NCI-H1048 (cell line): ENCODE data around the gene SYNGR4.
"Not testable (repeated sequence)": the region's sequence is repeated elsewhere in the genome, so short reads cannot be mapped to it uniquely, and the experiment has no call there.

Experiments
- DNase-seq: peaks from one replicate; lab custom pipeline; 2025; lab: John Stamatoyannopoulos, UW

SYNGR4 gene

DNA sequence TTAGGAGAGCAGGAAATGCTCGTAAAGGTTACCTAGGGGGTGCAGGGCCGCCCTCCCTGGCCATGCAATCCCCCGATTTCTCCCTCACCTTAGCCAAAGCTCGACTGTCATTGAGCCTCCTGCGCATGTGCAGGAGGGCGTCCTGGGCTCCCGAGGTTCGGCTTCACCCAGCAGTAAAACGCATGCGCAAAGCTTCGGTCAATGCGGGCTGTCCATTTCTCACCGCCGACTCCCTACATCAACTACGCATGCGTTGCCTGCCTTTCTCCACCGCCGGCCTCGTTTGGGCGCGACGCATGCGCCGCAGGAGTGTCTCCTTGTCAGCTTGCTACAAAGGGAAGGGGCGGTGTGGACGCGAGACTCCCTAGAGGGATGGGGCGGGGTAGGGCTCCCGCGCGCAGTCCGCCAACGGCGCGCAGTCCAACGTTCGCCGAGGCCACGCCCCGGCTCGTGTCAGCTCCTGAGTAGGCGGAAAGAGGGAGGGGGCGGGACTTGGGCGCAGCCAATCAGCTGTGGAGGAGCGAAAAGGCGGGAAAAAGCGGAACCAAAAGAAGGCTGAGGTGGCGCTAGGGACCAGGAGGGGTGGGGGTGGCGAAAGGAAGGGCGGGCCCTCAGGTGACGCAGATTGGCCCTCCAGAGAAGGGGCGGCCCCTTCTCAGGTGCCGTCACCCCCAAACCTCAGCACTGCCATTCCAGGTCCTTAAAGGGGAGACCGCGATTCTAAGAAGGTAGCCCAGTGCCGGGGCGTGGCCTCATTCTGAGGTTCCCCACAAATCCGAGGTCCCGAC lies at the start of gene SYNGR4, which contains the start of gene TMEM143:
Gene SYNGR4, plus strand, starts transcription at position 558 of the 788 bp plus-strand sequence. CDS start 1,476 bp downstream, outside the sequence.
Gene TMEM143, minus strand, starts transcription at position 131 of the 788 bp plus-strand sequence. Its CDS starts 20 bp downstream, at position 111.
- DNase-seq, result peak; percentile 99

GRCh38 chr19:48315712-48316111 lies 48.5 kb upstream of the SYNGR4 start:
- DNase-seq, result no peak

GRCh38 chr19:48317708-48317960 lies 46.5 kb upstream of the SYNGR4 start:
- not testable (repeated sequence) for DNase-seq

GRCh38 chr19:48318286-48318987 lies 45.7 kb upstream of the SYNGR4 start:
- no peak for DNase-seq

- peak; percentile 17 for DNase-seq
Measured at GRCh38 chr19:48319647-48320541, 44.3 kb upstream of the SYNGR4 start.

DNA sequence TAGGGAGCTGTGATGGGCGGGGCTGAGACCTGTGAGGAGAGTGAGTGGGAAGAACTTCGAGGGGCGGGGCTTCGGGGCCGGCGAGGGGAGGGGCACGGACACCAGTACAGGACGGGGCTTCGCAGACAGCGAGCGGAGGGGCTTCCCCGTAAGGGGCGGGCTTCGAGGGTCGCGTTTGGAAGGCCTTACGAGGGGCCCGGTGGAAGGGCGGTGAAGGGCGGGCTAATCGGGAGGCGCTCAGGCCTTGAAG lies 42.9 kb upstream of the SYNGR4 start:
- DNase-seq, result peak; percentile 95

DNA sequence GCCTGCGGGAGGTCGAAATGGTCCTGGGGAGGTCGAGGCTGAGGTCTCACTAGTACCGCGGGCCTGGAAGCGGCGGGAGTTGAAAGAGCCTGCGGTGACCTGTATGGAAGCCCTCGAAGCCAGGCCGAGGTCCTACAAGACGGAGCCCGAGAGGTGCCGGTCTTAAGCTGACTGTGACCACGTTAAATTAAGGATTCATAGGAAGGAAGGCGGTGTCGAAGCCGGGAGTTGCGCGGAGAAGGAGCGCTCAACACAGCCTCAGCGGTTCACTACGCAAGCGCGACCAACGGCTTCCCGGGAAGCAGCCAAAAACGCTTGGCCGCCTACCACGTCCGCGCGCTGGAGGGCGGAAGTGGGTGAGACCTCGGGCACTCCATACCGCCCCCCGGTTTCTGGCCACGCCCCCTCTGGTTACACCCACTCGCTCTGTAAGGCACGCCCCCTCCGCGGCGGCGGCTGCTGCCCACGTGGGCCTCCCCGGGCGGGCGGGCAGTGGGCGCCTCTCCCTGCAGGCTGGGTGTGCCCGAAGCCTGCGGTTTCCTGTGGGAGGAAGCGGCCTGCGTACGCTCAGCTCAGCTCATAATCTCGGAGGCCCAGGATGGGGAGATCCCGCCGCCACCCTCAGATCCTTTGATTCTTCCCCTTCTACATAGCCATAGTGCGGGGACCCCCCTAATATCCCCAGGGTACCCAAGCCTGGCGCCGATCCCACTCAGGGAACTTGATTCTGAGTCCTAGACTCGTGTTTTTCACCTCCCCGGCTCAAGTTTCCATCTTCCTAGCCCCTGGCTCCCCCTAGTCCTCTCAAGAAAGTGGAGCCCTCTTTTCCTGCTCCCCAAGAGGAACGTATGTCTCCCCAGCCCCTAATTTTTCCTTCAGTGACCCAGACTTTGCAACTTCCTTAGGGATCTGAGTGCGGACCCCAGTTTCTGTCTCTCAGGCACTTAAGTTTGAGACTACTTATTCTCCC lies 42.3 kb upstream of the SYNGR4 start:
- DNase-seq, result peak; percentile 97

DNA sequence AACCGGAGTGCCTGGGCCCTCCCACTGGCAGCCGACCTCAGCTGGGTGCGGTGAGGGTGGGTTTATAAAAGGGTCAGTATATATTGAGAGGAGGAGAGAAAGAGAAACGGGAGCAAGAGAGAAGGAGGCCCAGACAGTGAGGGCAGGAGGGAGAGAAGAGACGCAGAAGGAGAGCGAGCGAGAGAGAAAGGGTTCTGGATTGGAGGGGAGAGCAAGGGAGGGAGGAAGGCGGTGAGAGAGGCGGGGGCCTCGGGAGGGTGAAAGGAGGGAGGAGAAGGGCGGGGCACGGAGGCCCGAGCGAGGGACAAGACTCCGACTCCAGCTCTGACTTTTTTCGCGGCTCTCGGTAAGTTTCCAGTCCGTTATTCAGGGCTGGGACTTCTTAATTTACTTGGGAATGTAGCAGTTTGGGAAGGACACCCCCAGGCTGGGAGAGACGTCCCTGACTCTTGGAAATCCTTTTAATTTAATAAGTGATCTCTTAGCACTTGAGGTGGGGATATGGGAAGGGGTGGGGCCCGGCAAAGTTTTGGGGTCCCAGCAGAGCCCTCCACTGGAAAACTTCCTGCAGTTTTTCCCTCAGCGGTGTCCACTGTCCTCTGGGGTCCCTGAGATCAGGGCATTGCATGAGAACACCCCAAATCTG lies 38.8 kb upstream of the SYNGR4 start, which contains the start of gene EMP3:
Gene EMP3, plus strand, starts transcription at position 288 of the 646 bp plus-strand sequence. CDS start 1,293 bp downstream, outside the sequence.
- no peak for DNase-seq

DNA sequence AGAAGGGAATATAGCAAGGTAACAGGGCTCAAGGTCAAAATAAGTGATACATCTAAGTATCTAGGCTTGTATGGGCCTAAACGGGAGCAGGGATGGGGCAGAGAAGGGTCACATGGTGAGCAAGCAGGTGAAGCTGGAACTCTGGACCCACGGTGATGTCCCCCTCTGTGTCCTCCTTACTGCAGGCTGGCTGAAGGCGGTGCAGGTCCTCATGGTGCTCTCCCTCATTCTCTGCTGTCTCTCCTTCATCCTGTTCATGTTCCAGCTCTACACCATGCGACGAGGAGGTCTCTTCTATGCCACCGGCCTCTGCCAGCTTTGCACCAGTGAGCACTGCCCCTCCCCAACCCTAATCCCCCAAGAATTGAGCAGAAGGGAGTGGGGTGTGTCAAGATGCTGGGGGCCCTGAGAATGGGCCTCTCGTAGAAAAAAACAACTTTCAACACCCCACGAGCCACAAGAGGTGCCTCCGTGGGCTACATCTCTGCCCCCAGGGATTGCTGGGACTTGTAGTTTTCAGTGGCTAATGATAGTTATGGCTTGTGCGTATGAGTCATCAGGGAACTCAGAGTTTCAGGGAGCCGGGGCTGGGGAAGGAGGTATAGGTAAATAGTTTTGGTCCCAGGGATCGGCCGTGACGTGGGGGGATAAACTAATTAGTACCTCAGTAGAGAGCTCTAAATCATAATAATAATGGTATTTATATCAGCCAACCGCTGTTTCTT lies 34.8 kb upstream of the SYNGR4 start:
- DNase-seq, result no peak

- peak; percentile 68 for DNase-seq
Measured at GRCh38 chr19:48330012-48330681, 34.0 kb upstream of the SYNGR4 start.

GRCh38 chr19:48332351-48332661 lies 31.9 kb upstream of the SYNGR4 start:
- no peak for DNase-seq

GRCh38 chr19:48332662-48333466 lies 31.3 kb upstream of the SYNGR4 start:
- peak; percentile 98 for DNase-seq

DNA sequence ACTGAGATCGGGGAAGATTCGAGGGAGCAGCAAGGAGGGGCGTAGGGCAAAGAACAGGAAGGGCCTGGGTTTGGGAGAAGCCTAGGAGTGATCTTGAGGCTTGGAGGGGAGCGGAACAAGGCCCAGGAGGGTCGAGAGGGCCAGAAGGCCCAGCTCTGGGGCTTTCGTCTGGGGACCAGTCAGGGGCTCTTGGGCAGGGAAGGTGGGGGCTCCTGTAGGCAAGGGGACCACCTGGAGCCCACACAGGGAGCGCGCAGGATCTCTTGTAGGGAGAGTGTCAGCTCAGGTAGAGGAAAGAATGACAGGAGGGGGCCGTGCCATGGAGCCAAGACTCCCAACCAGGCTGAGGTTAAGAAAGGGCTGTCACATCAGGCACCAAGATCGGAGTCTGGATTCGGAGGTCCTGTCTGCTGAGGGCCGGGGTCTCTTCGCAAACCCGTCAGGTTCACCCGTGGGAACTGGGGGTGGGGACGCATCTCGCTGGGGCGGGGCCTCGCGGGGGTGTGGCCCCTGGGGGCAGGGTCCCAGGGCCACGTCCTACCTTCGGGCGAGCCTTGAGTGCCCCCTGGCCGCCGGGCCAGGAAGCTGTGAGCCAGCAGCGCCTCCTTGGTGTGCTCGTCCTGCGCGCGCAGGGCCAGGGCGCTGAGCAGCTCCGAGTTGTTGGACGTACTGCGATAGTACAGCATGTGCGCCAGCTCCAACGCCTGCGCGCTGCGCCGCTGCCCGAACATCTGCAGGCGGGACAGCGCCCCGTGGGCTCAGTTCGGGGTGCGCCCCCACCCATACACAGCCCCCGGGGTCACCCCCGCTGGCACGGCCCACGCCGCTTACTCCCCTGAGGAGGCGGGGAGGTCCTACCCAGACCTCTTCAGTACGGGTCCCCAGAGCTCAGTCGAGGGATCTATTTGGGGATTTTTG lies 30.4 kb upstream of the SYNGR4 start:
- peak; percentile 82 for DNase-seq

GRCh38 chr19:48338253-48338755 lies 25.9 kb upstream of the SYNGR4 start:
- no peak for DNase-seq

DNA sequence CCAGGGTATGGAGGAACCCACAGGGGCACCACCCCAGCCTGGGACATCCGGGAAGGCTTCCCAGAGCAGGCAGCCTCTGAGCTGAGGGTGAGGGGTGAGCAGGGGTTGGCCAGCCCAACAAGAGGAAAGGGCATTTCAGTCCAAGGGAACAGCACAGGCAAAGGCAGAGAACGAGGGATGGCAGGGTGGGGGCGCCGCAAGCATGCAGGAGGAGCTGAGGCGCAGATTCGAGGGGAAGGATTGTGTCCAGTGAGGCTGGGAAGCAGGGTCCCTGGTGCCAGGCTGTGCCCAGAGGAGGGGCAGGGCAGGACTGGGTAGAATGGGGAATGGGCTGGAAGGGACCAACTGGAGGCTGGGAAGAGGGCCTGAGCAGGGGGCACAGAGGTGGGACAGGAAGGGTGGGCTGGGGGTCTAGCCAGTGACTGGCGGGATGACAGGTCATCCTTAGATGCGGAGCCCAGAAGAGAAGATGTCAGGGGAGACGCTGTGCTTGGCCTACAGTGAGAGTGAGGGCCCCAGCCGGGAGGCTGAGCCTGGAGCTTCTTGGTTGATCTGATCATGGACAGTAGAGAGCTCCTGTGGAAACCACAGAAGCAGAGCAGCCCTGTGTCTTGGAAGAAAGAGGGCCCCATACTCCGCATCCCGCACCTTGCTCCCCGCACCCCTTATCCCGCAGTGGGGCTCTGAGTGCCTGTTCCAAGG lies 25.2 kb upstream of the SYNGR4 start:
- DNase-seq, result no peak

- DNase-seq, result no peak
Measured at GRCh38 chr19:48340995-48341394, 23.2 kb upstream of the SYNGR4 start.
